LNCAP (cell line): ENCODE measurements around the gene PPP1R14D.

Experiments
- CTCF ChIP-seq: fragments of 450-650 bp; IDR thresholded peaks from 2 replicates; pipeline ENCODE4 v1.5.1; 2017; ENCODE audit warnings: mild to moderate bottlenecking

The PPP1R14D gene

GRCh38 chr15:40856746-40857145, 28.2 kb upstream of the PPP1R14D start:
- TF ChIP-seq CTCF: no peak

GRCh38 chr15:40855706-40856234, 27.3 kb upstream of the PPP1R14D start:
- no peak for TF ChIP-seq CTCF

- TF ChIP-seq CTCF: no peak
These were observed 25.7 kb upstream of the PPP1R14D start for GRCh38 chr15:40854161-40854560.

- no peak for TF ChIP-seq CTCF
These were observed 24.9 kb upstream of the PPP1R14D start for GRCh38 chr15:40853241-40853890.

GRCh38 chr15:40852529-40852928, 24.0 kb upstream of the PPP1R14D start:
- no peak for TF ChIP-seq CTCF

GRCh38 chr15:40850576-40851112, 22.1 kb upstream of the PPP1R14D start:
- no peak for TF ChIP-seq CTCF

GRCh38 chr15:40847223-40847961, 18.9 kb upstream of the PPP1R14D start:
- no peak for TF ChIP-seq CTCF
